Endothelial cell (in vitro differentiated cells): ENCODE measurements around the gene TPX2. TPM values are rescaled to one million over a fixed set of nuclear protein-coding genes. Genes with fewer than 3 reads are reported as not detected.

Source experiments
- DNase-seq: peaks from one replicate; pipeline ENCODE4 v3.0.0; 2021; ENCODE audit warnings: low spot score
- H3K27ac Mint-ChIP-seq: one replicate; pipeline ENCODE4 v1.8.0; 2021; ENCODE audit warnings: mixed read lengths, inconsistent platforms; ENCODE audit not compliant: unreplicated experiment
- H3K27me3 Mint-ChIP-seq: one replicate; pipeline ENCODE4 v1.8.0; 2021; ENCODE audit warnings: mild to moderate bottlenecking, moderate library complexity, mixed read lengths, inconsistent platforms; ENCODE audit not compliant: unreplicated experiment
- H3K36me3 Mint-ChIP-seq: one replicate; pipeline ENCODE4 v1.8.0; 2021; ENCODE audit warnings: mild to moderate bottlenecking, low read depth, mixed read lengths, inconsistent platforms; ENCODE audit not compliant: unreplicated experiment
- H3K4me1 Mint-ChIP-seq: one replicate; pipeline ENCODE4 v1.8.0; 2021; ENCODE audit warnings: mild to moderate bottlenecking, mixed read lengths, inconsistent platforms; ENCODE audit not compliant: unreplicated experiment
- H3K4me3 Mint-ChIP-seq: one replicate; pipeline ENCODE4 v1.8.0; 2021; ENCODE audit warnings: mild to moderate bottlenecking, mixed read lengths, inconsistent platforms; ENCODE audit not compliant: unreplicated experiment
- H3K9me3 Mint-ChIP-seq: one replicate; pipeline ENCODE4 v1.8.0; 2021; ENCODE audit warnings: mixed read lengths, inconsistent platforms; ENCODE audit not compliant: unreplicated experiment
- total RNA-seq: library from RNA; stranded (reverse); fragmentation: NEBNext Ultra II Directional; extraction: Animal tissue kit (Norgen Biotek cat#: 25700); gene quantifications from one replicate; pipeline ENCODE4 v1.2.1, GENCODE V29; 2021; ENCODE audit not compliant: unreplicated experiment
- TF ChIP-seq, protein P1 (sequence below): fragments of 200-600 bp; sonication (generic); IDR thresholded peaks from one replicate; pipeline ENCODE4 v1.5.0; 2021; ENCODE audit warnings: antibody characterized with exemption; ENCODE audit not compliant: unreplicated experiment

The TPX2 gene
- total RNA-seq, 1 donor from 2014 or later = 27.2 TPM

DNA sequence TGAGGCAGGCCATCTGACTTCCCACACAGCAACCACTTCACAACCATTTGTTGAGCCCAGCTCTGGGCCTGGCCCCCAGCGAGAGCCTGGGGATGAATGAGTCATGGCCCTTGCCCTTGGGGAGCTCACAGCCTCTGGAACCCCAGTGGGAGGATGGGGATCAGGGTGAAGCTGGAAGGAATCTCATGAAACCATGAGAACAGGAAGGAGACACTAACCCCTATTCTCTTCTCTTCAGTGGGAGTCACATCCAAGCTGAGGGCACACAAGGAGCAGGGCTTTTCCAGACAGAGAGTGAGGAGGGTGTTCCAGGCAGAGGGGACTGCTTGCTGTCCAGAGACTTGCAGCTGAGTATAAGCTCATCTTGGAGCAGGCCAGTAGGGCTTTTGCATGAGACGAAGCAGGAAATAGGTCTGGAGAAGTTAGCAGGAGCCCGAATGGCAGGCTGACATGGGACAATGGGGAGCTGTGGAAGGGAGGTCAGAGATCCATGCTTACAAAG lies 98.9 kb downstream of the TPX2 start:
- Mint-ChIP-seq H3K27me3 (no peaks in the 10 kb centered on the region), H3K4me1 (peaks cover 21% of the 10 kb centered on the region), H3K36me3 (no peaks in the 10 kb centered on the region), H3K27ac (no peak overlapping the region), H3K4me3 (no peak overlapping the region), H3K9me3 (no peaks in the 10 kb centered on the region)
- TF ChIP-seq, protein P1, sequence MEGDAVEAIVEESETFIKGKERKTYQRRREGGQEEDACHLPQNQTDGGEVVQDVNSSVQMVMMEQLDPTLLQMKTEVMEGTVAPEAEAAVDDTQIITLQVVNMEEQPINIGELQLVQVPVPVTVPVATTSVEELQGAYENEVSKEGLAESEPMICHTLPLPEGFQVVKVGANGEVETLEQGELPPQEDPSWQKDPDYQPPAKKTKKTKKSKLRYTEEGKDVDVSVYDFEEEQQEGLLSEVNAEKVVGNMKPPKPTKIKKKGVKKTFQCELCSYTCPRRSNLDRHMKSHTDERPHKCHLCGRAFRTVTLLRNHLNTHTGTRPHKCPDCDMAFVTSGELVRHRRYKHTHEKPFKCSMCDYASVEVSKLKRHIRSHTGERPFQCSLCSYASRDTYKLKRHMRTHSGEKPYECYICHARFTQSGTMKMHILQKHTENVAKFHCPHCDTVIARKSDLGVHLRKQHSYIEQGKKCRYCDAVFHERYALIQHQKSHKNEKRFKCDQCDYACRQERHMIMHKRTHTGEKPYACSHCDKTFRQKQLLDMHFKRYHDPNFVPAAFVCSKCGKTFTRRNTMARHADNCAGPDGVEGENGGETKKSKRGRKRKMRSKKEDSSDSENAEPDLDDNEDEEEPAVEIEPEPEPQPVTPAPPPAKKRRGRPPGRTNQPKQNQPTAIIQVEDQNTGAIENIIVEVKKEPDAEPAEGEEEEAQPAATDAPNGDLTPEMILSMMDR = no peak
- no peak for DNase-seq

DNA sequence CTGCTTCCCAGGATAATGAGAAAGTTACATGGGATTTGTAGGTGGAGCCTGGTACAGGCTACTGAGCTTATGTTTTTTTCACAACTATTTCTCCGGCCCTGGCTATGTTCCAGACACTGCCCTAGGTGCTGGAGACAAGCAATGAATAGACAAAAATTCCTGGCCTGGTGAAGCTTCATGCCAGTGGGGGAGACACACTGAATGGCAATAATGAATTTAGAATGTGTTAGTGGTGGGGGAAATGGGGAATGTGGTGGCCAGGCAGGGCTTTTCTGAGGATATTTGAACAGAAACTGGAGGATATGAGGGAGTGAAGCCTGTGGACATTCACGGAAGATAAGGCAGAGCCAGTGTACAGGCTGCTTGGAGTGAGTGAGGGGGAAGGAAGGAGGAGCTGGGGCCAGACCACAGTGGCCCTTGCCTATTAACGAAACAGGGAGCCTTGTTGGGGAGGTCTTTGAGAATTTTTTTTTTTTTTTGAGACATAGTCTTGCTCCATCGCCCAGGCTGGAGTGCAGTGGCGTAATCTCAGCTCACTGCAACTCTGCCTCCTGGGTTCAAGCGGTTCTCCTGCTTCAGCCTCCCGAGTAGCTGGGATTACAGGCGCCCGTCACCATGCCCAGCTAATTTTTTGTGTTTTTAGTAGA lies 99.7 kb downstream of the TPX2 start:
- Mint-ChIP-seq H3K4me3 (no peak overlapping the region), H3K4me1 (peaks cover 21% of the 10 kb centered on the region), H3K9me3 (no peaks in the 10 kb centered on the region), H3K27ac (no peak overlapping the region), H3K36me3 (no peaks in the 10 kb centered on the region), H3K27me3 (peaks cover 2% of the 10 kb centered on the region)
- DNase-seq = no peak
- TF ChIP-seq, protein P1 = no peak

- Mint-ChIP-seq H3K27me3 (peaks cover 4% of the 10 kb centered on the region), H3K27ac (no peak overlapping the region), H3K36me3 (no peaks in the 10 kb centered on the region), H3K4me3 (no peak overlapping the region), H3K9me3 (no peaks in the 10 kb centered on the region), H3K4me1 (peaks cover 24% of the 10 kb centered on the region)
- no peak for DNase-seq
- TF ChIP-seq, protein P1 = no peak
These were observed 100.8 kb downstream of the TPX2 start for GRCh38 chr20:31839782-31840487.

- DNase-seq = no peak
- H3K4me1 Mint-ChIP-seq = peaks cover 24% of the 10 kb centered on the region
- no peak overlapping the region for H3K4me3 Mint-ChIP-seq
- no peaks in the 10 kb centered on the region for H3K36me3 Mint-ChIP-seq
- no peaks in the 10 kb centered on the region for H3K9me3 Mint-ChIP-seq
- H3K27ac Mint-ChIP-seq = no peak overlapping the region
- TF ChIP-seq, protein P1 = no peak
- H3K27me3 Mint-ChIP-seq = peaks cover 4% of the 10 kb centered on the region
These were observed 102.1 kb downstream of the TPX2 start for GRCh38 chr20:31840906-31841816.
